PFSK-1 (cell line): Measurements from ENCODE around the gene KCNMA1.
A peak's percentile ranks its signal among the peaks of the same experiment; 100 is the strongest.

Source experiments
- FOXP2 ChIP-seq: optimal IDR thresholded peaks from 2 replicates; pipeline ENCODE3; 2011; ENCODE audit warnings: borderline replicate concordance, control low read depth, inconsistent platforms; ENCODE audit not compliant: insufficient read depth; ENCODE audit errors: extremely low read length, extremely low read depth
- POLR2AphosphoS5 ChIP-seq: IDR thresholded peaks from 2 replicates; pipeline ENCODE4 v1.6.1; 2012; ENCODE audit warnings: low read depth, mild to moderate bottlenecking, control low read depth, low read length, moderate library complexity
- REST ChIP-seq, 2 experiments: IDR thresholded peaks; 2 replicates each; pipeline versions ENCODE4 v1.6.1 to v1.8.0; 2011 to 2012; ENCODE audit warnings: low read depth in 2 of 2, low read length in 2 of 2, control low read depth in 1 of 2, inconsistent platforms in 1 of 2, mild to moderate bottlenecking in 1 of 2, moderate library complexity in 1 of 2; ENCODE audit not compliant: insufficient read depth in 1 of 2
- SIN3A ChIP-seq: IDR thresholded peaks from 2 replicates; pipeline ENCODE4 v1.6.1; 2012; ENCODE audit warnings: mild to moderate bottlenecking, low read length, moderate library complexity, borderline replicate concordance; ENCODE audit not compliant: insufficient read depth
- TAF1 ChIP-seq: IDR thresholded peaks from 2 replicates; pipeline ENCODE4 v1.6.1; 2012; ENCODE audit warnings: low read length, control low read depth, borderline replicate concordance; ENCODE audit not compliant: insufficient read depth

KCNMA1 gene

GRCh38 chr10:77333610-77334340, 303.8 kb downstream of the KCNMA1 start:
- TF ChIP-seq POLR2AphosphoS5: peak; percentile 60
- no peak for TF ChIP-seq TAF1
- peak; percentile 50 for TF ChIP-seq FOXP2
- 0 out of 2 replicates have a peak, but pooled peaks have one; percentile 45 for TF ChIP-seq SIN3A

- TF ChIP-seq FOXP2 (no peak), SIN3A (no peak), REST (IDR thresholded peaks at IDR 0.05; ENCODE audit: insufficient read depth in 1 of 2, low read depth in 2 of 2, low read length in 2 of 2) (no peak)
Measured at GRCh38 chr10:77332256-77332655, 305.4 kb downstream of the KCNMA1 start.

- TF ChIP-seq FOXP2 (no peak), TAF1 (no peak), REST (IDR thresholded peaks at IDR 0.05; ENCODE audit: insufficient read depth in 1 of 2, low read depth in 2 of 2, low read length in 2 of 2) (peak; percentile 93 to 99)
Measured at GRCh38 chr10:77328272-77328816, 309.3 kb downstream of the KCNMA1 start.

- TF ChIP-seq SIN3A (no peak), REST (IDR thresholded peaks at IDR 0.05; ENCODE audit: insufficient read depth in 1 of 2, low read depth in 2 of 2, low read length in 2 of 2) (0 out of 4 replicates have a peak, but pooled peaks of 1 of the 2 experiments have one; percentile 15)
Measured at GRCh38 chr10:77325233-77325537, 312.4 kb downstream of the KCNMA1 start.

- TF ChIP-seq POLR2AphosphoS5: no peak
- TF ChIP-seq FOXP2: no peak
- TF ChIP-seq REST (IDR thresholded peaks at IDR 0.05; ENCODE audit: insufficient read depth in 1 of 2, low read depth in 2 of 2, low read length in 2 of 2): no peak
- no peak for TF ChIP-seq TAF1
- TF ChIP-seq SIN3A: no peak
Measured at GRCh38 chr10:77321838-77322237, 315.8 kb downstream of the KCNMA1 start.
